ENCODE results near the gene ALAS1.
"Not testable (repeated sequence)": the region's sequence is repeated elsewhere in the genome, so short reads cannot be mapped to it uniquely, and the experiment has no call there.

The ALAS1 gene

GRCh38 chr3:52197842-52198625, at the start of gene ALAS1:
ALAS1 (plus strand) TSS chr3:52198160; CDS start chr3:52199242, 1,082 bp downstream.
- peak; percentile 21 for DNase-seq

- no peak for DNase-seq
Measured at GRCh38 chr3:52149021-52149420, 48.9 kb upstream of the ALAS1 start.

- DNase-seq, result no peak
Measured at GRCh38 chr3:52149726-52150125, 48.2 kb upstream of the ALAS1 start.

- DNase-seq, result no peak
Measured at GRCh38 chr3:52150357-52150756, 47.6 kb upstream of the ALAS1 start.

- DNase-seq, result no peak
Measured at GRCh38 chr3:52150860-52151259, 47.1 kb upstream of the ALAS1 start.

GRCh38 chr3:52151991-52152390, 46.0 kb upstream of the ALAS1 start:
- DNase-seq, result not testable (repeated sequence)

- no peak for DNase-seq
Measured at GRCh38 chr3:52153389-52154096, 44.4 kb upstream of the ALAS1 start.

GRCh38 chr3:52154135-52155094, 43.5 kb upstream of the ALAS1 start, which contains the start of gene POC1A:
POC1A (minus strand) TSS chr3:52154423; CDS start chr3:52154372, 51 bp downstream.
- DNase-seq, result peak; percentile 67

GRCh38 chr3:52155912-52156311, 42.0 kb upstream of the ALAS1 start:
- DNase-seq, result no peak

GRCh38 chr3:52159503-52159902, 38.5 kb upstream of the ALAS1 start:
- DNase-seq, result no peak

GRCh38 chr3:52162250-52162872, 35.6 kb upstream of the ALAS1 start:
- DNase-seq, result no peak

- DNase-seq, result no peak
Measured at GRCh38 chr3:52167240-52167639, 30.7 kb upstream of the ALAS1 start.

GRCh38 chr3:52170217-52170616, 27.7 kb upstream of the ALAS1 start:
- not testable (repeated sequence) for DNase-seq

- DNase-seq, result no peak
Measured at GRCh38 chr3:52171514-52172261, 26.3 kb upstream of the ALAS1 start.

GRCh38 chr3:52172262-52172757, 25.6 kb upstream of the ALAS1 start:
- DNase-seq, result no peak

- no peak for DNase-seq
Measured at GRCh38 chr3:52173101-52173500, 24.9 kb upstream of the ALAS1 start.

GRCh38 chr3:52174896-52175295, 23.1 kb upstream of the ALAS1 start:
- no peak for DNase-seq

- no peak for DNase-seq
Measured at GRCh38 chr3:52175416-52176179, 22.4 kb upstream of the ALAS1 start.

- DNase-seq, result no peak
Measured at GRCh38 chr3:52176180-52176752, 21.7 kb upstream of the ALAS1 start.

- DNase-seq, result no peak
Measured at GRCh38 chr3:52176951-52177700, 20.8 kb upstream of the ALAS1 start.
